Body of pancreas (tissue), 4 donors: ENCODE data around the gene RTKN2. TPM values are rescaled to one million over a fixed set of nuclear protein-coding genes. Genes with fewer than 3 reads are reported as not detected.

ENCODE experiments used
- ATAC-seq: fragments of 150-250 bp; one replicate; pipeline ENCODE4 v1.9.1; 2016
- DNase-seq, 4 donors: peaks; one replicate each; pipeline ENCODE4 v3.0.0-alpha.2; 2019
- H3K27ac ChIP-seq, 4 donors: fragments of 200-600 bp; sonication (generic); 1 replicate in 3 of 4; 2 replicates in 1 of 4; pipeline versions ENCODE4 v1.5.1 to v1.6.1; 2016 to 2019; ENCODE audit warnings: mild to moderate bottlenecking in 1 of 4, mixed read lengths in 1 of 4, moderate library complexity in 1 of 4
- H3K27me3 ChIP-seq, 2 donors: fragments of 200-600 bp; sonication (generic); one replicate each; pipeline ENCODE4 v1.6.0; 2016; ENCODE audit warnings: mild to moderate bottlenecking in 1 of 2
- H3K36me3 ChIP-seq, 2 donors: fragments of 200-600 bp; sonication (generic); replicated peaks in 1 of 2; 2 replicates each; pipeline ENCODE4 v1.5.1; 2016; ENCODE audit warnings: low read depth in 2 of 2; ENCODE audit not compliant: insufficient read depth in 1 of 2
- H3K4me1 ChIP-seq: fragments of 200-600 bp; sonication (generic); one replicate; pipeline ENCODE4 v1.6.0; 2016
- H3K4me3 ChIP-seq, 2 donors: fragments of 200-600 bp; sonication (generic); 1 replicate in 1 of 2; 2 replicates in 1 of 2; pipeline ENCODE4 v1.5.1; 2016 to 2019
- H3K9me3 ChIP-seq, 3 donors: fragments of 200-600 bp; sonication (generic); 1 replicate in 2 of 3; 2 replicates in 1 of 3; pipeline ENCODE4 v1.5.1; 2016
- POLR2A ChIP-seq, 3 donors: fragments of 450-650 bp; IDR thresholded peaks; one replicate each; pipeline ENCODE4 v1.6.1; 2016; ENCODE audit warnings: antibody characterized with exemption in 3 of 3, mild to moderate bottlenecking in 2 of 3
- intact Hi-C: fragments of 100-400 bp; cut with DNase I; formaldehyde crosslinking; loops from one replicate; pipeline ENCODE4 v1.15.1; 2023
- total RNA-seq, 2 donors: library from RNA; depleted of rRNA; stranded (reverse); fragments of >200 nt; gene quantifications; one replicate each; pipeline ENCODE4 v1.1.0, GENCODE V29; 2016
- TF ChIP-seq, protein P1 (sequence below), 7 experiments: fragments of 450-650 bp in 4 of 7; fragments of 200-600 bp in 3 of 7; sonication (generic) in 3 of 7; IDR thresholded peaks; one replicate each; pipeline ENCODE4 v1.5.1; 2016 to 2019; ENCODE audit warnings: antibody characterized with exemption in 7 of 7

The RTKN2 gene
- total RNA-seq, 2 donors from 2014 or later: 0.33 TPM; not detected in 1

DNA sequence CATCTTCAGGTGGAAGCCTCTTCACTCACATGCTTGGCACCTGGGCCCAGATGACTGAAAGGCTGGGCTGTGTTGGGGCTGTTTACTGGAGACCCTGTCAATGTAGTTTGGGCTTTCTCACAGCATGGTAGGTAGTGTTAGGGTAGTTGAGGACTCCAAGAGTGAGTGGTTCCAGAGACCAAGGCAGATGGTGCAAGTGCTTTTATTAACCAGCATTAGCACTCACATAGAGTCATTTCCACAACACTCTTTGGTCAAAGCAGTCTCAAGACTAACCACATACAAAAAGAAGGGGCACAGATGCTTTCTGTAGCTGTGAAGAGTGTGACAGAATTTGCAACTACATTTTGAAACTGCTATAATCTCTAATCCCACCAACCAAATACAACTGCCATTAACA lies 135.0 kb downstream of the RTKN2 start:
- ATAC-seq (no peak), DNase-seq (no peak)
- Histone ChIP-seq H3K27ac (no peak overlapping the region), H3K4me1 (no peaks in the 10 kb centered on the region), H3K27me3 (no peaks in the 10 kb centered on the region), H3K4me3 (no peak overlapping the region), H3K9me3 (no peaks in the 10 kb centered on the region), H3K36me3 (no peaks in the 10 kb centered on the region)
- TF ChIP-seq, protein P1, sequence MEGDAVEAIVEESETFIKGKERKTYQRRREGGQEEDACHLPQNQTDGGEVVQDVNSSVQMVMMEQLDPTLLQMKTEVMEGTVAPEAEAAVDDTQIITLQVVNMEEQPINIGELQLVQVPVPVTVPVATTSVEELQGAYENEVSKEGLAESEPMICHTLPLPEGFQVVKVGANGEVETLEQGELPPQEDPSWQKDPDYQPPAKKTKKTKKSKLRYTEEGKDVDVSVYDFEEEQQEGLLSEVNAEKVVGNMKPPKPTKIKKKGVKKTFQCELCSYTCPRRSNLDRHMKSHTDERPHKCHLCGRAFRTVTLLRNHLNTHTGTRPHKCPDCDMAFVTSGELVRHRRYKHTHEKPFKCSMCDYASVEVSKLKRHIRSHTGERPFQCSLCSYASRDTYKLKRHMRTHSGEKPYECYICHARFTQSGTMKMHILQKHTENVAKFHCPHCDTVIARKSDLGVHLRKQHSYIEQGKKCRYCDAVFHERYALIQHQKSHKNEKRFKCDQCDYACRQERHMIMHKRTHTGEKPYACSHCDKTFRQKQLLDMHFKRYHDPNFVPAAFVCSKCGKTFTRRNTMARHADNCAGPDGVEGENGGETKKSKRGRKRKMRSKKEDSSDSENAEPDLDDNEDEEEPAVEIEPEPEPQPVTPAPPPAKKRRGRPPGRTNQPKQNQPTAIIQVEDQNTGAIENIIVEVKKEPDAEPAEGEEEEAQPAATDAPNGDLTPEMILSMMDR (IDR thresholded peaks at IDR 0.05): no peak
- no peak for TF ChIP-seq POLR2A (IDR thresholded peaks at IDR 0.05)
- intact Hi-C loops: no loop called here

Other genes with a start within 250 kb of the RTKN2 start
- 1 to 10 TPM; 1.0 to 1.6 TPM for gene ZNF365, start 105.5 kb upstream of the RTKN2 start, total RNA-seq